Stimulated activated CD8-positive, alpha-beta memory T cell treated with anti-CD3 and anti-CD28 coated beads, Interleukin-12 subunit alpha, Interleukin-12 subunit beta, amount 100 ng/mL, for 4 hours (primary cell): ENCODE results near the gene ZNF398.

Experiments
- DNase-seq: peaks from one replicate; pipeline ENCODE4 v3.0.0-alpha.2; 2020; ENCODE audit warnings: low read depth

ZNF398 gene

GRCh38 chr7:149196151-149196704, 49.0 kb downstream of the ZNF398 start:
- peak; percentile 0 for DNase-seq

GRCh38 chr7:149196705-149197171, 49.5 kb downstream of the ZNF398 start:
- no peak for DNase-seq

- no peak for DNase-seq
Measured at GRCh38 chr7:149197675-149198074, 50.4 kb downstream of the ZNF398 start.

- DNase-seq: no peak
Measured at GRCh38 chr7:149198161-149198816, 51.0 kb downstream of the ZNF398 start.

- DNase-seq: no peak
Measured at GRCh38 chr7:149199234-149199995, 52.2 kb downstream of the ZNF398 start.

- DNase-seq: no peak
Measured at GRCh38 chr7:149202831-149203231, 55.6 kb downstream of the ZNF398 start.

GRCh38 chr7:149205690-149206381, 58.6 kb downstream of the ZNF398 start:
- no peak for DNase-seq

GRCh38 chr7:149207324-149208035, 60.2 kb downstream of the ZNF398 start:
- no peak for DNase-seq

GRCh38 chr7:149209518-149210269, 62.4 kb downstream of the ZNF398 start:
- DNase-seq: peak; percentile 20

GRCh38 chr7:149210551-149210950, 63.3 kb downstream of the ZNF398 start:
- no peak for DNase-seq

- no peak for DNase-seq
Measured at GRCh38 chr7:149214020-149214720, 66.9 kb downstream of the ZNF398 start.

GRCh38 chr7:149216402-149216801, 69.1 kb downstream of the ZNF398 start:
- DNase-seq: no peak

- no peak for DNase-seq
Measured at GRCh38 chr7:149217570-149217969, 70.3 kb downstream of the ZNF398 start.

GRCh38 chr7:149218469-149219420, 71.5 kb downstream of the ZNF398 start:
- DNase-seq: no peak

- no peak for DNase-seq
Measured at GRCh38 chr7:149220534-149220933, 73.3 kb downstream of the ZNF398 start.

- no peak for DNase-seq
Measured at GRCh38 chr7:149223176-149223575, 75.9 kb downstream of the ZNF398 start.

- no peak for DNase-seq
Measured at GRCh38 chr7:149223761-149224160, 76.5 kb downstream of the ZNF398 start.

GRCh38 chr7:149224352-149224751, 77.1 kb downstream of the ZNF398 start:
- no peak for DNase-seq

- no peak for DNase-seq
Measured at GRCh38 chr7:149225106-149225505, 77.9 kb downstream of the ZNF398 start.
